NCI-H526 treated with DMSO at 0.1 percent for 48 hours (cell line): Measurements from ENCODE around the gene ERVH48-1.
"Not testable (repeated sequence)": the region's sequence is repeated elsewhere in the genome, so short reads cannot be mapped to it uniquely, and the experiment has no call there.

Experiments
- DNase-seq: peaks from one replicate; lab custom pipeline; 2025; lab: John Stamatoyannopoulos, UW

The ERVH48-1 gene

DNA sequence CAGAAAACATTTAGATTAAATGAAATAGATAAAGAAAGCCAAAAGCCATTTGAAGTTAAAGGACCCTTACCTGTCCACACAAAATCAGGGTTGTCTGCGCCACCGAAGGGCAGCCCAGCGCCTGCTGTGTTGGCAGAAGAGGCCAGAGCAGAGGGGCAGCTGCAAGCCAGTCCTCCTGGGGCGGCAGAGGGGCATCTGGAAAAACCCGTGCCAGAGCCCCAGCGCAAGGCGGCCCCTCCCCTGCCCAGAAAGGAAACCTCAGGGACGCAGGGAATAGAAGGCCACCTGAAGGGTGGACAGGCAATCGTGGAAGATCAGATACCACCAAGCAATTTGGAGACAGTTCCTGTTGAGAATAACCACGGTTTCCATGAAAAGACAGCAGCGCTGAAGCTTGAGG lies 21.6 kb downstream of the ERVH48-1 start:
- DNase-seq, result no peak

DNA sequence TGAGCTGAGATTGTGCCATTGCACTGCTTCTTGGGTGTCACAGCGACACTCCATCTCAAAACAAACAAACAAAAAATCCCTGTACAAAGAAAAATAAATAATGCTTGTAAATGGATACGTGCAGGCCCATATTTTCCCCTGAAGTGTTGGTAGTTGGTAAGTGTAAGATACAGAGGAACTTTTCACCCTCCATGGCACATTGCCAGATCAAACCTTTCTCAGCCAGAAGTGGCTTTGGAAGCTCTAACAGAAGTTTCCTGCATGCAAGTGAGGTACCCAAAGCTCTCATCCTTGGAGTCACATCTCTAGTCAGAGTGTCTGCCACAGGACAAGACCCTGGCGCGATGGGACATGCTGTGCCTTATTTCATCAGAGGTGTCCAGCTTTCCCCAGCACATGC lies 25.0 kb downstream of the ERVH48-1 start:
- no peak for DNase-seq

DNA sequence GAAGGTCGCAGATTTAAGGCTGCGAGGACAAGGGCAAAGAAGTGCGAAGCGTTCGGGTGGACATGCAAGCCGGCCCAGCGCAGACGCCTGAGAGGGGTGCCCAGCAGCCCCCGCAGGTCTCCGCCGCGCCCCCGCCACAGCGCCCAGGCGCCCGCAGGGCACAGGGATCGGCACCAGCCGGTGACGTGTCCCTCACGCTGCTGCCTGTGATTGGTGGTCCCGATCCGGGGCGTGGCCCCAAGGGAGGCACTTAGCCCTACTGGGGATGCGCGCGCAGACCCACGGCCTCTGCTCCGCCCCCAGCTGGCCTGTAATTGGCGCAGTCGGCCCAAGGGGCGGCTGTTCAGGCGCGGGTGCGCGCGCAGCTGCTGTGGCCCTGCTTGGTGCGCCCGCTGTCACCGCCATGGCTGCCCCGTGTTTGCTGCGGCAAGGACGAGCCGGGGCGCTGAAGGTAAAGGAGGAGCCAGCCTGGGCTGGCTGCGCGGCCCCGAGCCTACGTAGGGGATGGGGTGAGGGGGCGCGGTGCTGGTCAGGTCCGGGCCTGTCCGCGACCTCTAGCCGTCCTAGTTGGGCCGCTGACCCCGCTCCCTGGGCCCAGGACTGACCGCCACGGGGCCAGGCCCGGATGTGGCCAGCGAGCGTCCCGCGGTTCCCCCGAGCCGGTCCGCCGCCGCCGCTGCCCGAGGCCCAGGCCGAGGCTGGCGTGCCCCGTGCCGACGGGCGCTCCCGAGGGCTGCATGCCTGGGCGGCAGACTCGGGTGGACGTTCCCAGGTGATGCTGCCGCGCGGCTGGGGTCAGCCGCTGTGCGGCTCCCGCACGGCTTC lies 32.3 kb downstream of the ERVH48-1 start, which contains the start of gene NDUFV3:
TSS of gene NDUFV3 (plus strand) at position 379 of the 825 bp plus-strand sequence. CDS start at position 404, 25 bp downstream.
- peak; percentile 96 for DNase-seq

DNA sequence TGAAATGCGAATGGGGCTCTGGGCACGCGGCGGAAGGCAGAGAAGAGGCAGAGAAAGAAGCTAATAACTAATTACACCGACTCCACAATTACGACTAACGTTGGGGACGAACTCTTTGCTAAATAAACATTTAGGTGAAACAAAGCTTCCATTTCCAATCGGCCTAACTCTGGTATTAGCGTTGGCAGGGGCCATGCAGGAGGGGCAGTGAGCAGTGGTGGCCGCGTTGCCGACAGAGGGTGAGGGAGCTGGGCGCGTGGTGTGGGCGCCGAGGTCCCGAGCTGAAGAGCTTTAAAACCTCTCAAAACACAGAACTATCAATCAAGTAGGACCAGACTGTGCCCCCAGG lies 32.9 kb downstream of the ERVH48-1 start:
- DNase-seq, result no peak

DNA sequence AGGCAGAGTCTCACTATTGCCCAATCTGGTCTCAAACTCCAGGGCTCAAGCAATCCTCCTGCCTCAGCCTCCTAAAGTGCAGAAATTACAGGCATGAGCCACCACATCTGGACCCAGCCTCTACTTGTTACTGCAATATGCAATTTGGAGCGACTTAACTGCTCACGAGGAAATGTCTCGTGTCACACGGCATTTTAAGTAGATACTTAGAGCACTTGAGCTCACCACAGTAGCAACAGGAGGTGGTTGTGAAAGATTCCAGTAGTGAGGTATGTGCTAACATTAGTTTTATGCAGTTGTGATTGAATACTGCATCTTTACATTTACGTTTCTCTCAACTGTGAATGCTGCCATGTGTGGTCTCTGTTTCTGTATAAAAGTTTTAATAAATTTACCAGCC lies 38.1 kb downstream of the ERVH48-1 start:
- DNase-seq, result no peak

DNA sequence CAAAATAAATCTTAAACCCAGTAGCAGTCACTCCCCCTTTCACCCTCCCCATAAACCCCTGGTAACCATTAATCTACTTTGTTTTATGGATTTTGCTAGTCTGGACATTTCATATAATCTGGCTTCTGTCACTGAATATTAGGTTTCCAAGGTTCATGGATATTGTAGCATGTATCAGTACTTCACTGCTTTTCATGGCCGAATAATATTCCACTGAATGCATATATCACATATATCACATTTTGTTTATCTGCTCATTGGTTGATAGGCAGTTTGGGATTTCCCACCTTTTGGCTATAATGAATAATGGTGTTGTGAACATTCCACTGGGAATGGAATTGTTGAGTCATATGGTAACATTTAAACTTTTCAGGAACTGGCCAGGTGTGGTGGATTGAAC lies 41.5 kb downstream of the ERVH48-1 start:
- no peak for DNase-seq

DNA sequence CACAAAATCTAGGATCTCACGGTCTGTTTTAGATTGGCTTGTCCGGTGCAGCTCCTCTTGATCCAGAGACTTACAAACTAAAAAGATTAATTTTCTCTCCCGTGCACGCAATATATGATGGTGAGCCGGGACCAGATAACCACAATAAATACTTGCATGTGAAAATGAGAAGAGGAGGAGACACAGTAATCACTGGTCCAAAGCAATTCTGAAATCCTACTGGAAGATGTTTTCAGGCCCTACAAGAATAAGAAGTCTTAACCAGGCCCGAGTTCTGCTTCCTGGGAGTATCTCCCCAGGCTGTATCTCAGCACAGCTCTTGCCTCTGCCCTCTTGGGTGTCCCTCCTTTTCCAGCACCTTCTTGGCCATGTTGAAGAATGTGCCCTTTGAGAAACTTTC lies 45.1 kb downstream of the ERVH48-1 start:
- no peak for DNase-seq

DNA sequence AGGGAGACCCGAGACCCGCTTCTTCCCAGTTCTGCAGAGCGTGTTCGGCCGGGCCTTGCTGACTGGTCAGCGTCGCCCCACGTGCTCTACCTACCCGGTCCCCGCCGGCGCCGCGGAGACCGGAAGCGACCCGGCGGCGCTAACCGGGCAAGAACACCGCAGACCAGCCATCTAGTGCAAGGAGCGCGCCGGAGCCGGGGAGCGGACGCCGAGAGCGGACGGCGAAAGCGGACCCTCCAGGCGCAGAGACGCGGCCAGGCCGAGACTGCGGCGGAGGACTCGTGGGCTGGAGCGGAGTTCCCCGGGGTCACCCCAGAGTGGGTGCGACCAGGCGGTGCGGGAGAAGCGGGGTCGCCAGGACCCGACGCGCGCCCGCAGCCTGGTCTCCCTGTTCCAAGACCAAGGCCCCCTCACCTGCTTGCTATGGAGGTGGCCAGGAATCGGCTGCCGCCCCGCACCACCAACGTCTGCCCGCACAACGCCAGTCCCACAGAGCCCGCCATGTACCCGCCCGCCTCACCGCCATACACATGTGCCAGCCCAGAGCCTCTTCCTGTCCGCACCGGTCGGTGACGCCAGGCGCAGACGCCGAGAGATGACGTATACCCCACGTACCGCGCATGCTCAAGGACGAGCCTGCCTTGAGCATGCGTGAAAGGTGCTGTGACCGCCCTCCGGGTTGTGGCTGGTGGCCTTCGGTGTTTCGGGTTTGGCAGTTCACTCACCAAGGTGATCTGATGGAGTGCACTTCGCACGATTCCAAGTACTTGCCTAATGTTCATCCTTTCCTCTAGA lies 46.2 kb downstream of the ERVH48-1 start, which contains the start of gene WDR4:
TSS of gene WDR4 (minus strand) at position 547 of the 795 bp plus-strand sequence. CDS start at position 503, 44 bp downstream.
- peak; percentile 88 for DNase-seq

DNA sequence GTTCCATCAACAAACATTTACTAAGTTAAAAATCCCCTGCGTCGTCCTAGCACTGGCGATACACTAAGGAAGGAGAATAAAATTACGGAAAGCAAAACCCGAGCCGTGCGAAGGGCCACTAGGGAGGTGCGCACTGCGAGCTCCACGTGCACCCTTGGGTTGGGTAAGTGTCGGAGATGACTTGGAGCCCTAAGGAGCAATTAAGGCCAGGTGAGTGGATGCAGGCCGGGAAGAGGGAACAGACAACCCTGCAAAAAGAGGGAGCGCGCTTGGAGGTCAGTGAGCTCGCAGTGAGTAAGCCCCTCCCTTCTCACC lies 46.8 kb downstream of the ERVH48-1 start:
- DNase-seq, result no peak

DNA sequence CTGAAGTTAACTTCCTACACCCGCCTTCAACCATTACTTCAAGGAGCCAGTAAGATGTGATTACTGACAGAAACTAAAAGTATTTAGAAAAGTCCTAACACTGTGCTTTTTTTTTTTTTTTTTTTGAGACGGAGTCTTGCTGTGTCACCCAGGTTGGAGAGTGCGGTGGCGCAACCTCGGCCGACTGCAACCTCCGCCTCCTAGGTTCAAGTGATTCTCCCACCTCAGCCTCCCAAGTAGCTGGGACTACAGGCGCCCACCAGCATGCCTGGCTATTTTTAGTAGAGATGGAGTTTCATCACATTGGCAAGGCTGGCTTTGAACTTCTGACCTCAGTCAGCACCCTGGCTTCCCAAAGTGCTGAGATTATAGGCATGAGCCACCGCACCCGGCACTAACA lies 49.6 kb downstream of the ERVH48-1 start:
- not testable (repeated sequence) for DNase-seq

DNA sequence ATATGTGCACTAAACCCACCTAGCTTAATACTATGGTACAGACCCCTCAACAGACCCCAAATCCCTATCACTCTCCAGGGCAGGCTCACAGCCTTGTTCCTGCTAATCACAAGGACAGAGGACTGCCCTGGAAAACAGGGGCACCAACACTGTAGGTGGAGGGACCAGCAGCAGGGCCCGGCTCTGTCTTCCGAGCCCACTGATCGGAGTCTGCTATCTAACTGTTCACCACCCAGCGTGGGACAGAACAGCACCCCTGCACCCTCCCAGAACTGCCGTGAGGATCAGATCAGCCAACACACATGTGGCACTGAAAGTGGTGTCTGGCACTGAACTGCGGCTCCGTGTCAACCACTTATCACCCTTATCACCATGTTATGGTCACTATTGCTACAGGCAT lies 52.3 kb downstream of the ERVH48-1 start:
- DNase-seq, result no peak

DNA sequence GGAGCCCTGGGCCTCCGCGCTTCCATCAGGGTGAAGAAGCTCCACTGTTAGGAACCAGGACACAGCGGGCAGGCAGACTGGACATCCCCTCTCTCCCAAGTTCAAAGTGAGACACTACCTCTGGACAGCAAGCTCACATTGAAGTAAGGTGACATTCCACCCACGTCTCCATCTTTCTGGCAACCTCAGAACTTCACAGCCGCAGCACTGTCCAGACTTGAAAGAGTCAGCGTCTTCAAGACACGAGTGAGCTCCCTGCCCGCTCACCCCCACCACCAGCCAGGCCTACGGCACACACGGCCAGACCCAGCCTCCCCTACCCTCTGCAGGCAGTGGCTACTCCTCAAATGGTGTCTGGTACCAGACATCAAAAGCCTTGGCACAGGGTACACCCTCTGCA lies 57.2 kb downstream of the ERVH48-1 start:
- DNase-seq, result no peak
